A549 (cell line): ENCODE measurements around the gene MYH10. TPM values are rescaled to one million over a fixed set of nuclear protein-coding genes. Genes with fewer than 3 reads are reported as not detected.

Source experiments
- ATAC-seq, 2 experiments: fragments of 200-7000 bp in 1 of 2; fragments of >200 bp in 1 of 2; cut with Nextera tagmentation in 1 of 2; cut with Tn5 transposase in 1 of 2; 3 replicates each; pipeline versions ENCODE4 v1.8.0 to v1.9.1; 2018 to 2020; ENCODE audit warnings: mild to moderate bottlenecking in 1 of 2, moderate library complexity in 1 of 2
- CTCF ChIA-PET: fragments of 300-600 bp; sonication (Branson Sonifier 250); formaldehyde crosslinking; extraction: SDS; loops from one replicate; lab custom pipeline; 2021; ENCODE audit warnings: antibody characterized with exemption, inconsistent platforms; lab: Yijun Ruan, JAX
- POLR2A ChIA-PET: fragments of 350-600 bp; formaldehyde crosslinking; extraction: SDS; loops from one replicate; lab custom pipeline; 2021; ENCODE audit warnings: antibody characterized with exemption, inconsistent platforms; lab: Yijun Ruan, JAX
- DNase-seq, 2 experiments: peaks; one replicate each; pipeline versions ENCODE4 v3.0.0 to v3.0.0-alpha.2; 2011 to 2016; ENCODE audit warnings: low read depth in 1 of 2, low spot score in 1 of 2
- FAIRE-seq: peaks from 2 replicates; lab custom pipeline; 2011; peaks lifted over from hg19 to GRCh38; lab: Jason Lieb, UNC
- H3K27ac ChIP-seq, 2 experiments: fragments of >200 bp; sonication (Bioruptor Twin); formaldehyde crosslinking; 3 replicates each; pipeline ENCODE4 v1.5.1; 2016 to 2017
- H3K4me1 ChIP-seq: fragments of >200 bp; sonication (Bioruptor Twin); formaldehyde crosslinking; 3 replicates; pipeline ENCODE4 v1.6.1; 2016
- H3K4me2 ChIP-seq: fragments of >200 bp; sonication (Bioruptor Twin); formaldehyde crosslinking; 3 replicates; pipeline ENCODE4 v1.6.1; 2016
- H3K4me3 ChIP-seq: fragments of >200 bp; sonication (Bioruptor Twin); formaldehyde crosslinking; 3 replicates; pipeline ENCODE4 v1.5.1; 2016
- H3K9me3 ChIP-seq: fragments of >200 bp; sonication (Bioruptor Twin); formaldehyde crosslinking; 3 replicates; pipeline ENCODE4 v1.6.1; 2016
- ATOH8 ChIP-seq: fragments of 250-450 bp; sonication (Bioruptor Pico); IDR thresholded peaks from 2 replicates; pipeline ENCODE4 v1.5.0; 2020; ENCODE audit warnings: low read depth, mild to moderate bottlenecking, moderate library complexity
- BHLHE40 ChIP-seq: IDR thresholded peaks from 2 replicates; pipeline ENCODE4 v1.6.1; 2012; ENCODE audit warnings: low read depth, low read length, inconsistent platforms
- CBX2 ChIP-seq: fragments of 200-600 bp; sonication (generic); IDR thresholded peaks from 2 replicates; pipeline ENCODE4 v1.6.1; 2016; ENCODE audit warnings: low read depth, mild to moderate bottlenecking, borderline replicate concordance
- CEBPB ChIP-seq, 2 experiments: fragments of >200 bp in 1 of 2; sonication (Bioruptor Twin) in 1 of 2; formaldehyde crosslinking in 1 of 2; IDR thresholded peaks; 2 replicates each; pipeline ENCODE4 v1.6.1; 2012 to 2016
- E2F6 ChIP-seq: IDR thresholded peaks from 2 replicates; pipeline ENCODE4 v1.6.1; 2012; ENCODE audit warnings: low read depth, borderline replicate concordance
- EHF ChIP-seq: fragments of 250-450 bp; sonication (Bioruptor Pico); IDR thresholded peaks from 2 replicates; pipeline ENCODE4 v1.5.0; 2020; ENCODE audit warnings: mild to moderate bottlenecking
- EHMT2 ChIP-seq: fragments of 200-600 bp; sonication (generic); IDR thresholded peaks from 2 replicates; pipeline ENCODE4 v1.6.1; 2016; ENCODE audit warnings: antibody characterized with exemption, low read depth, mild to moderate bottlenecking, moderate library complexity
- ESRRA ChIP-seq: fragments of 150-350 bp; IDR thresholded peaks from 2 replicates; pipeline ENCODE4 v1.6.1; 2014; ENCODE audit warnings: mild to moderate bottlenecking, low read length, borderline replicate concordance
- FOSL2 ChIP-seq, 2 experiments: fragments of 450-650 bp in 1 of 2; fragments of >200 bp in 1 of 2; sonication (Bioruptor Twin) in 1 of 2; formaldehyde crosslinking; IDR thresholded peaks; 2 replicates each; pipeline versions ENCODE4 v1.5.0 to v1.6.1; 2016 to 2020; ENCODE audit warnings: mild to moderate bottlenecking in 1 of 2, moderate library complexity in 1 of 2
- FOXS1 ChIP-seq: fragments of 250-450 bp; sonication (Bioruptor Pico); IDR thresholded peaks from 2 replicates; pipeline ENCODE4 v1.5.0; 2020; ENCODE audit warnings: mild to moderate bottlenecking, moderate library complexity
- GATA3 ChIP-seq: IDR thresholded peaks from 2 replicates; pipeline ENCODE4 v1.6.1; 2012; ENCODE audit warnings: borderline replicate concordance
- HDAC2 ChIP-seq: fragments of 200-600 bp; sonication (generic); IDR thresholded peaks from 2 replicates; pipeline ENCODE4 v1.6.1; 2016
- HOXA7 ChIP-seq: fragments of 250-450 bp; sonication (Bioruptor Pico); IDR thresholded peaks from 2 replicates; pipeline ENCODE4 v1.5.0; 2020; ENCODE audit warnings: mild to moderate bottlenecking, moderate library complexity
- HOXB13 ChIP-seq: fragments of 250-450 bp; sonication (Bioruptor Pico); IDR thresholded peaks from 2 replicates; pipeline ENCODE4 v1.5.0; 2020; ENCODE audit warnings: low read depth, mild to moderate bottlenecking, moderate library complexity
- JUN ChIP-seq, 2 experiments: fragments of >200 bp; sonication (Bioruptor Twin); formaldehyde crosslinking; IDR thresholded peaks; 2 replicates in 1 of 2; 3 replicates in 1 of 2; pipeline ENCODE4 v1.6.1; 2016 to 2017
- KDM1A ChIP-seq: fragments of 200-600 bp; sonication (generic); IDR thresholded peaks from 2 replicates; pipeline ENCODE4 v1.6.1; 2016; ENCODE audit warnings: low read depth, mild to moderate bottlenecking
- KDM5A ChIP-seq: fragments of 200-600 bp; sonication (generic); IDR thresholded peaks from 2 replicates; pipeline ENCODE4 v1.6.1; 2016; ENCODE audit warnings: antibody characterized with exemption, mild to moderate bottlenecking
- MAZ ChIP-seq: fragments of 150-350 bp; IDR thresholded peaks from 2 replicates; pipeline ENCODE4 v1.6.1; 2014; ENCODE audit warnings: antibody characterized with exemption, low read depth, low read length, borderline replicate concordance
- NFE2L2 ChIP-seq: fragments of 150-350 bp; conservative IDR thresholded peaks from 2 replicates; pipeline ENCODE4 v1.6.1; 2014; ENCODE audit warnings: low read length
- NPAS2 ChIP-seq: fragments of 250-450 bp; sonication (Bioruptor Pico); IDR thresholded peaks from 2 replicates; pipeline ENCODE4 v1.8.0; 2022; ENCODE audit warnings: mild to moderate bottlenecking, moderate library complexity, borderline replicate concordance
- NR3C1 ChIP-seq: fragments of >200 bp; sonication (Bioruptor Twin); formaldehyde crosslinking; IDR thresholded peaks from 3 replicates; pipeline ENCODE4 v1.6.1; 2017
- PBX3 ChIP-seq: IDR thresholded peaks from 2 replicates; pipeline ENCODE4 v1.6.1; 2012
- PHF8 ChIP-seq: fragments of 200-600 bp; sonication (generic); IDR thresholded peaks from 2 replicates; pipeline ENCODE4 v1.6.1; 2016; ENCODE audit warnings: low read depth, mild to moderate bottlenecking, antibody characterized with exemption, moderate library complexity, borderline replicate concordance
- POLR2A ChIP-seq: IDR thresholded peaks from 2 replicates; pipeline ENCODE4 v1.6.1; 2012; ENCODE audit warnings: mild to moderate bottlenecking, low read length
- RAD21 ChIP-seq, 2 experiments: fragments of >200 bp in 1 of 2; sonication (Bioruptor Twin) in 1 of 2; formaldehyde crosslinking in 1 of 2; IDR thresholded peaks in 1 of 2; conservative IDR thresholded peaks in 1 of 2; 2 replicates in 1 of 2; 3 replicates in 1 of 2; pipeline ENCODE4 v1.6.1; 2012 to 2018; ENCODE audit warnings: inconsistent platforms in 1 of 2
- RARB ChIP-seq: fragments of 250-450 bp; sonication (Bioruptor Pico); IDR thresholded peaks from 2 replicates; pipeline ENCODE4 v1.8.0; 2021; ENCODE audit warnings: mild to moderate bottlenecking, moderate library complexity
- SMC3 ChIP-seq: fragments of >200 bp; sonication (Bioruptor Twin); formaldehyde crosslinking; IDR thresholded peaks from 3 replicates; pipeline ENCODE4 v1.6.1; 2018; ENCODE audit warnings: inconsistent platforms
- SREBF2 ChIP-seq: fragments of 450-650 bp; IDR thresholded peaks from 2 replicates; pipeline ENCODE4 v1.6.1; 2014; ENCODE audit warnings: mild to moderate bottlenecking, moderate library complexity
- TP53 ChIP-seq: fragments of 250-450 bp; sonication (Bioruptor Pico); IDR thresholded peaks from 2 replicates; pipeline ENCODE4 v1.5.0; 2021; ENCODE audit warnings: mild to moderate bottlenecking, moderate library complexity
- ZNF302 ChIP-seq: fragments of 250-450 bp; sonication (Bioruptor Pico); IDR thresholded peaks from 2 replicates; pipeline ENCODE4 v1.9.0; 2021; ENCODE audit warnings: inconsistent platforms, mild to moderate bottlenecking, moderate library complexity
- ZSCAN20 ChIP-seq: fragments of 250-450 bp; sonication (Bioruptor Pico); IDR thresholded peaks from 2 replicates; pipeline ENCODE4 v1.8.0; 2022; ENCODE audit warnings: mild to moderate bottlenecking, moderate library complexity
- WGBS: methylation state at CpG from one replicate; pipeline ENCODE4 v1.1.6; 2017; ENCODE audit errors: missing lambda C conversion rate; 5-methylcytosine and 5-hydroxymethylcytosine counted together
- polyA plus RNA-seq, 4 experiments: library from polyadenylated mRNA; depleted of rRNA in 3 of 4; stranded (reverse); fragments of >200 nt; fragmentation: RNase III in 1 of 4; extraction: RNeasy Plus Mini Kit Qiagen cat#74134 plus additional on column Dnase treatment in 1 of 4; gene quantifications; 2 replicates in 3 of 4; 3 replicates in 1 of 4; pipeline ENCODE4 v1.2.3, GENCODE V29; 2011 to 2017
- TF ChIP-seq, protein P1 (sequence below): fragments of 150-350 bp; IDR thresholded peaks from 2 replicates; pipeline ENCODE4 v1.6.1; 2014; ENCODE audit warnings: low read depth, mild to moderate bottlenecking, low read length

MYH10 gene
- polyA plus RNA-seq, 2 of the 4 experiments (the other 2 are of a cell fraction): 26.5 to 28.3 TPM

DNA sequence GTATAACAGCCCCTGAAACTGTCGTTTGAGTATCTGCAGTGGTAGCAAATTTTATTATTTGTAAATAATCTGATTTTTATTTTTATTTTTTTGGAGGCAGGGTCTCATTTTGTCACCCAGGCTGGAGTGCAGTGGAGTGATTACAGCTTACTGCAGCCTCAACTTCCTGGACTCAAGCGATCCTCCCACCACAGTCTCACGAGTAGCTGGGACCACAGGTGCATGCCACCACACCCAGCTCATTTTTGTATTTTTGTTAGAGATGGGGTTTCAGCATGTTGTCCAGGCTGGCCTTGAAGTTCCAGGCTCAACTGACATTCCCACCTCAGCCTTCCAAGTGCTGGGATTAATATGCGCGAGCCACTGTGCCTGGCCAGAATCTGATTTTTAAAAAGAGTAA, 192.1 kb downstream of the MYH10 start:
- TF ChIP-seq NFE2L2 (no peak), E2F6 (no peak), POLR2A (no peak), HOXA7 (CRISPR knock-in tag) (no peak), EHF (no peak), RAD21 (conservative IDR thresholded peaks at IDR 0.05 in 1 of 2, IDR thresholded peaks at IDR 0.05 in 1 of 2) (no peak), HOXB13 (no peak), FOSL2 (IDR thresholded peaks at IDR 0.05) (no peak), FOSL2 (CRISPR knock-in tag; IDR thresholded peaks at IDR 0.05) (no peak), MAZ (no peak), ATOH8 (CRISPR knock-in tag) (no peak)
- Histone ChIP-seq H3K27ac (no peak overlapping the region), H3K4me3 (no peak overlapping the region), H3K4me1 (peaks cover 10% of the 10 kb centered on the region; the same call in 2 of the 3 replicates), H3K4me2 (no peak overlapping the region), H3K9me3 (no peaks in the 10 kb centered on the region)
- 95% methylated on average over 5 of the region's 5 CpGs for WGBS
- FAIRE-seq: no peak
- ChIA-PET CTCF (interaction anchor here (0.9 to 4.2 kb wide), 3 partner anchors 16 to 56 kb away, joined by 3 to 24 read pairs (median 3); partner anchors contain the start of gene RPL26), POLR2A (no interaction called here)
- ATAC-seq: no peak
- DNase-seq: no peak

- Histone ChIP-seq H3K4me1 (peaks cover 10% of the 10 kb centered on the region; the same call in 2 of the 3 replicates), H3K9me3 (no peaks in the 10 kb centered on the region), H3K4me2 (peak overlapping the region; percentile 98)
- no peak for ATAC-seq
- no peak for TF ChIP-seq ESRRA
- TF ChIP-seq TP53: no peak
- no peak for TF ChIP-seq NFE2L2
- no peak for TF ChIP-seq RARB (CRISPR knock-in tag)
- TF ChIP-seq SMC3: no peak
- no peak for TF ChIP-seq KDM1A
- 0 out of 2 replicates have a peak, but pooled peaks have one; percentile 1 for TF ChIP-seq GATA3
- no peak for TF ChIP-seq CBX2
- TF ChIP-seq, all 56 proteins: peak for 1
- FAIRE-seq: no peak
- DNase-seq: no peak
- CTCF ChIA-PET: interaction anchor here (0.7 to 4.2 kb wide), 11 partner anchors 9 to 349 kb away, joined by 3 to 24 read pairs (median 4); partner anchors contain the start of gene KRABD2
- peak overlapping the region; percentile 95 for H3K4me3 ChIP-seq
- peak overlapping the region; percentile 94 to 95 for H3K27ac ChIP-seq
- WGBS: 24% methylated on average over 5 of the region's 5 CpGs
- POLR2A ChIA-PET: interaction anchor here (0.6 to 3.0 kb wide), 5 partner anchors 27 to 194 kb away, joined by 3 to 21 read pairs (median 3); partner anchors contain the start of genes KRABD2, MYH10, RPL26 and SLC25A35
These were observed 193.7 kb downstream of the MYH10 start for GRCh38 chr17:8436844-8437171.

DNA sequence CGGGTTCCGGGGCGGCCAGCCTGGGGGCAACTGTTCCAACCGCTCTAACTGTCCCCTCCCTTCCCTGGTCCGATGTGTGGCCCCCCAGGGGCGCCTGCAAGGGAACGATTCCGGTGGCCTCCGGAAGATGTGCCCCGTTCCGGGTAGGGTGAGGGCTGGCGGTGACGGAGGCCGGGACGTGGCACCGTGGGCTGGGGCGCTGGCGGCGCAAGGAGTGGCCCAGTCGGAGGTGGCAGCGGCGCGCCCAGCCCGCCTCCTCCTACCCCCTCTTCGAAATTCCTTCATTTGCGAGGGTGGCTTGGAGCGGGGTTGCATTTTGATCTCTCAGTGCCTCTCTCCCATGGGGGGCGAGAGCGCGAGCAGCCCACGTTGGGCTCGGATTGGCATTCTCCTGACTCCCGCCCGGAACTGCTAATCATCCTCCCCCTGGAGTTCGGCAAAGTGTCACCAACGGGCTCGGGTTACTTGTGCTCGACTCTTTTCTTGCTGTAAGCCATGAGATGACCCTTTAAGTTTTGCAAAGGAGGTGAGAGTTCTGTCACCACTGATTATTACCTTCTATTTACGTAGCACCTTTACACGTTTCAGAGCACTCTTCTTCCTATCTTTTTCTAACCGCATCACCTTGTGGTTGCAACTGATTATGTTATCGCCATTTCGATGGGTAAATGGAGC, 194.2 kb downstream of the MYH10 start:
- WGBS: 2% methylated on average over 43 of the region's 43 CpGs
- Histone ChIP-seq H3K27ac (peak overlapping the region; percentile 94 to 95), H3K9me3 (no peaks in the 10 kb centered on the region), H3K4me1 (peaks cover 10% of the 10 kb centered on the region; the same call in 2 of the 3 replicates), H3K4me2 (peak overlapping the region; percentile 98), H3K4me3 (peak overlapping the region; percentile 95)
- ChIA-PET POLR2A (interaction anchor here (0.6 to 3.0 kb wide), 19 partner anchors 9 to 535 kb away, joined by 3 to 21 read pairs (median 5); partner anchors contain the start of genes CTC1, KRABD2, MYH10 and PFAS), CTCF (interaction anchor here (0.7 to 4.2 kb wide), 15 partner anchors 9 to 349 kb away, joined by 3 to 24 read pairs (median 4); partner anchors contain the start of gene KRABD2)
- peak; percentile 64 to 85 for DNase-seq
- peak; percentile 86 to 92 for ATAC-seq
- FAIRE-seq: no peak
- TF ChIP-seq HDAC2 (no peak), NR3C1 (no peak), PHF8 (peak; percentile 20), KDM1A (no peak), CEBPB (IDR thresholded peaks at IDR 0.05) (no peak), ZSCAN20 (no peak), HOXA7 (CRISPR knock-in tag) (no peak), SREBF2 (0 out of 2 replicates have a peak, but pooled peaks have one; percentile 9), BHLHE40 (no peak), EHMT2 (no peak), PBX3 (no peak), CBX2 (no peak), FOXS1 (CRISPR knock-in tag) (no peak), GATA3 (0 out of 2 replicates have a peak, but pooled peaks have one; percentile 9), ESRRA (no peak), NPAS2 (CRISPR knock-in tag) (no peak), JUN (IDR thresholded peaks at IDR 0.05) (peak in 1 of 2 experiments; percentile 32; a peak in 1 of 5 replicates), ZNF302 (no peak), KDM5A (no peak)
- TF ChIP-seq, protein P1, sequence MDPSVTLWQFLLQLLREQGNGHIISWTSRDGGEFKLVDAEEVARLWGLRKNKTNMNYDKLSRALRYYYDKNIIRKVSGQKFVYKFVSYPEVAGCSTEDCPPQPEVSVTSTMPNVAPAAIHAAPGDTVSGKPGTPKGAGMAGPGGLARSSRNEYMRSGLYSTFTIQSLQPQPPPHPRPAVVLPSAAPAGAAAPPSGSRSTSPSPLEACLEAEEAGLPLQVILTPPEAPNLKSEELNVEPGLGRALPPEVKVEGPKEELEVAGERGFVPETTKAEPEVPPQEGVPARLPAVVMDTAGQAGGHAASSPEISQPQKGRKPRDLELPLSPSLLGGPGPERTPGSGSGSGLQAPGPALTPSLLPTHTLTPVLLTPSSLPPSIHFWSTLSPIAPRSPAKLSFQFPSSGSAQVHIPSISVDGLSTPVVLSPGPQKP: no peak
